Activated T-cell treated with anti-CD3 and anti-CD28 coated beads, Interleukin-2, amount 50 U/mL, for 4 hours (primary cell): ENCODE measurements around the gene HDAC4. TPM values are rescaled to one million over a fixed set of nuclear protein-coding genes. Genes with fewer than 3 reads are reported as not detected.

Source experiments
- ATAC-seq, 2 donors: fragments of 200-7000 bp; cut with Tn5 transposase; one replicate each; pipeline ENCODE4 v1.10.0; 2021
- DNase-seq: peaks from one replicate; pipeline ENCODE4 v3.0.0-alpha.2; 2020
- H3K27me3 Mint-ChIP-seq: one replicate; pipeline ENCODE4 v1.8.0; 2021; ENCODE audit warnings: low read depth, mixed read lengths
- H3K36me3 Mint-ChIP-seq: one replicate; pipeline ENCODE4 v1.8.0; 2022; ENCODE audit warnings: mixed read lengths; ENCODE audit not compliant: insufficient read depth
- H3K4me1 Mint-ChIP-seq: one replicate; pipeline ENCODE4 v1.8.0; 2021; ENCODE audit warnings: low read depth, mixed read lengths
- H3K4me3 Mint-ChIP-seq: one replicate; pipeline ENCODE4 v1.8.0; 2021; ENCODE audit warnings: mild to moderate bottlenecking, moderate library complexity, mixed read lengths
- H3K9me3 Mint-ChIP-seq: one replicate; pipeline ENCODE4 v1.8.0; 2021; ENCODE audit warnings: mixed read lengths
- total RNA-seq, 3 donors: library from RNA; stranded (reverse); gene quantifications; one replicate each; pipeline ENCODE4 v1.2.1, GENCODE V29; 2021

The HDAC4 gene
- total RNA-seq, 3 donors from 2014 or later, result 30.4 to 34.1 (median 31.9) TPM

- no peaks in the 10 kb centered on the region for H3K27me3 Mint-ChIP-seq
- peaks cover 26% of the 10 kb centered on the region for H3K36me3 Mint-ChIP-seq
- no peaks in the 10 kb centered on the region for H3K4me1 Mint-ChIP-seq
- H3K4me3 Mint-ChIP-seq, result no peak overlapping the region
- DNase-seq (no peak), ATAC-seq (no peak)
- H3K9me3 Mint-ChIP-seq, result no peaks in the 10 kb centered on the region
Observed at GRCh38 chr2:239059854-239060253, 341.0 kb downstream of the HDAC4 start.

DNA sequence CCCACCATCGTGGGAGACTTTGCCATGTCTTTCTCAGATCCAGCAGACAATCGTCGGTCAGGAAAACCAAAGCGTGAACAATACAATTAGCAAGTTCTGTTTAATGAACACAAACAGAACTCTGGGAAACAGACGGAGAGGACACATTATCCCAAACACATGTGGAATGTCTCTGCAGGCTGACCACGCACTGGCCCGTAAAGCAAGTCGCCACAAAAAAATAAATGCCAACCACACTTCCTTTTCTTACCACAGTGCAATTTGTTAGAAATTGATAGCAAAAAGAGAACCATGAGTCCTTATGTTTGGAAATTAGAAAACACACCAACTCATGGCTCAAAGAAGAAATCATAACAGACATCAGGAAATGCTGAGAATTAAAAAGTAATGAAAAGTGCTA is 342.1 kb downstream of the HDAC4 start:
- DNase-seq (no peak), ATAC-seq (no peak)
- no peak overlapping the region for H3K4me3 Mint-ChIP-seq
- peaks cover 31% of the 10 kb centered on the region for H3K36me3 Mint-ChIP-seq
- H3K9me3 Mint-ChIP-seq, result no peaks in the 10 kb centered on the region
- no peaks in the 10 kb centered on the region for H3K4me1 Mint-ChIP-seq
- no peaks in the 10 kb centered on the region for H3K27me3 Mint-ChIP-seq

GRCh38 chr2:239057533-239057932 is 343.3 kb downstream of the HDAC4 start:
- Mint-ChIP-seq H3K9me3 (no peaks in the 10 kb centered on the region), H3K4me3 (no peak overlapping the region), H3K27me3 (no peaks in the 10 kb centered on the region), H3K36me3 (peaks cover 37% of the 10 kb centered on the region), H3K4me1 (no peaks in the 10 kb centered on the region)
- no peak for ATAC-seq
- DNase-seq, result no peak

DNA sequence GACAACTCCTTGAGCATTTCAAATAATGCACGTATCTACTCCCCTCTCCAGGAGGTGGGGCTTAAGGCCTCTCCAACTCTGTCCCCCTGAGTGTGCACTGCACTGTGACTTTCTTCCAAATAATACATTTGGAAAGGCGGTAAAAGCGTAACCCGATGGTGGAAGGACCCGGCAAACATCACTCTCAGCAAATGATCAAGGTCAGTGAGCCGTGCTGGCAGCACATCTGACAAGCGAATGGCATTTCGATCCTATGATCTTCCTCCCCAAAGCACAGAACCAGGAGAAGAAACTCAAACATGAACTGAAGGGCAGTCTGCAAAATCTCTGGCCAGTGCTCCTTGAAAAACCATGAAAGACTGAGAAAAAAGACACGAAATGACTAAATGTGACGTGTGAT is 344.2 kb downstream of the HDAC4 start:
- H3K9me3 Mint-ChIP-seq, result no peaks in the 10 kb centered on the region
- DNase-seq (no peak), ATAC-seq (no peak)
- no peaks in the 10 kb centered on the region for H3K4me1 Mint-ChIP-seq
- peaks cover 39% of the 10 kb centered on the region for H3K36me3 Mint-ChIP-seq
- no peaks in the 10 kb centered on the region for H3K27me3 Mint-ChIP-seq
- no peak overlapping the region for H3K4me3 Mint-ChIP-seq

DNA sequence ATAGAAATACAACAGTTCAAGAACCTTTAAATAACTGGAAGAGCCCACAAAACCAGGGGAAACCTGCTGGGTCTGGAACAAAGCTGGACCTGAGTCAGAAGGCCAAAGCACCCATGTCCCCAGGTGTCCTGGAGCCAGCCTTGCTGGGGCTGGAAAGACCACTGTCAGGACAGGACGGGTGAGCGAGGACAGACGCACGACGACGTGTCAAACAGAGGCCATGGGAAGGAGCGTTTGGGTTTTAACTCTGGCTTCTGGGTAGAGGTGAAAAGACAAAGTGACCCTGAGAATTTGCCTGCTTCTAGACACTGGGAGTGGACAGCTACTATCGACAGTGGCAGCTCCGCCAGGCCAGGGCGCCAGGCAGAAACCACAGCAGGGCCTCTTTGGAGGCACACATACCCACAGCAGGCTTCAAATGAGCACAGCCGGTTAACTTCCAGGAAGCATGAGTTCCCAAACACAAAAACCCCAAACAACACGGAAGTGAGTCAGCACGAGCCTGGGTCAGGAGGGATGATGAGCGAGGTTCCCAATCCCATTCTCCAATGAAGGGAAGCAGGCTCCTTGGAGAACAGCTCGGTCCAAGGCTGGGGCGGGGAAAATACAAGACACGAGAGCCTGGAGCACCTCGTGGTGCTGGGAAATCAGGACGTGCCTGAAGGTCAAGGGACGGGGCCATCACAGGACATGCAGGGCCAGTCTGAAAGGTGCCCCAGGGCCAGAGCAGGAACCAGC is 344.9 kb downstream of the HDAC4 start:
- Mint-ChIP-seq H3K4me1 (no peaks in the 10 kb centered on the region), H3K4me3 (no peak overlapping the region), H3K9me3 (no peaks in the 10 kb centered on the region), H3K27me3 (no peaks in the 10 kb centered on the region), H3K36me3 (peaks cover 35% of the 10 kb centered on the region)
- no peak for ATAC-seq
- no peak for DNase-seq

DNA sequence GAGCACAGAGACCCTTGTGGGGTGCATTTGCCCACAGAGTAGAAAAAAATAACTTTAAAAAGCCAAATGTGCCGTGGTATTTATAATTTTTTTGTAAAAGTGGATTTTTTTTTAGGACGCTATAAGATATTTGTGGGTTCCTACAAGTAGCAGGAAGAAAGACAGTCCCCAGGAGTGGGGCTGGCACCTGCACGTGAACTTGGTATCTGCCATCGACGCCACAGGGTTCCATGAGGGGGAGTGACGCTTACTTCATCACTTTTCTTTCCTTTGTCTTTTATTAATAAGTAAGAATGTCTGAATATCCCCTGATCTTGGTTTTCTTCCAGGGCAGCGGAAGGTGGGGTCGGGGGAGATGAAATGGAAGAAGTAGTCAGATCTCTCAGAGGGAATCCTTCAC is 345.9 kb downstream of the HDAC4 start:
- no peaks in the 10 kb centered on the region for H3K4me1 Mint-ChIP-seq

DNA sequence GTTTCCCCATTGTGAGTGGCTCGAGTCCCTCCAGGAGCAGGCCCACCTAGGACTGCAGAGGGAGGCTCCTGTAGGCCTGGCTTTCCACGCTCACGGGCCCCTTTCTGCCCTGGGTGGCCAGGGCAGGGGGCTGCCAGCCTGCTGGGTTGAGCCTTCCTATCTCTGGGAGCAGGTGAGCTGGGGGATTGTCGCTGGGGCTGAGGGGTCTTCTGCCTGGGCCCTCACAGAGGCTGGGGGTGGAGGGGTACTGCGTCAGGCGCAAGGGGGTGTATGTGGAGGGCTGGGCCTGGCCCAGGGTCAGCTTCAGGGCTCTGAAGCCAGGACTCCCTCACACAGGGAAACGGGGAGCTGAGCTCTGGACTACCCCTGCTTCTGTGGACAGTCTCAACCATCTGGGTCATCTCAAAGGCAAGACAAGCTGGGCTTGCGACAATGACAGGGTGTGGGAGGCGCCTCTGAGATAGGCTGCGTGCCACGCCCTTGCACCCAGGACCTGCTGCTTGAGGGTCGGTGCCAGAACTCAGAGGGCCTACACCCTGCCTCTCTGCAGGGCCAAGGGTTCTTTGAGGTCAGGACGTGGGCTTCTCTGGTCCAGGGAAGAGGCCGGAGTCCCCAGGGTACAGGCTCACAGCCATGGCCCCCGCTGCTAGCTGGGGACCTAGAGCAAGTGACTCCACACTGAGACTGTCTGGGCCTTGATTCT is 346.9 kb downstream of the HDAC4 start:
- peaks cover 32% of the 10 kb centered on the region for H3K36me3 Mint-ChIP-seq
- ATAC-seq (no peak), DNase-seq (no peak)
- no peaks in the 10 kb centered on the region for H3K27me3 Mint-ChIP-seq
- no peak overlapping the region for H3K4me3 Mint-ChIP-seq
- no peaks in the 10 kb centered on the region for H3K4me1 Mint-ChIP-seq
- H3K9me3 Mint-ChIP-seq, result no peaks in the 10 kb centered on the region

More for the DNA sequence above, 345.9 kb downstream of the HDAC4 start:
- H3K36me3 Mint-ChIP-seq, result peaks cover 31% of the 10 kb centered on the region
- ATAC-seq (no peak), DNase-seq (no peak)
- no peaks in the 10 kb centered on the region for H3K27me3 Mint-ChIP-seq
- no peak overlapping the region for H3K4me3 Mint-ChIP-seq
- no peaks in the 10 kb centered on the region for H3K9me3 Mint-ChIP-seq

GRCh38 chr2:239052798-239053665 is 347.8 kb downstream of the HDAC4 start:
- Mint-ChIP-seq H3K36me3 (peaks cover 32% of the 10 kb centered on the region), H3K9me3 (no peaks in the 10 kb centered on the region), H3K4me1 (no peaks in the 10 kb centered on the region), H3K27me3 (no peaks in the 10 kb centered on the region), H3K4me3 (no peak overlapping the region)
- ATAC-seq (no peak), DNase-seq (no peak)

DNA sequence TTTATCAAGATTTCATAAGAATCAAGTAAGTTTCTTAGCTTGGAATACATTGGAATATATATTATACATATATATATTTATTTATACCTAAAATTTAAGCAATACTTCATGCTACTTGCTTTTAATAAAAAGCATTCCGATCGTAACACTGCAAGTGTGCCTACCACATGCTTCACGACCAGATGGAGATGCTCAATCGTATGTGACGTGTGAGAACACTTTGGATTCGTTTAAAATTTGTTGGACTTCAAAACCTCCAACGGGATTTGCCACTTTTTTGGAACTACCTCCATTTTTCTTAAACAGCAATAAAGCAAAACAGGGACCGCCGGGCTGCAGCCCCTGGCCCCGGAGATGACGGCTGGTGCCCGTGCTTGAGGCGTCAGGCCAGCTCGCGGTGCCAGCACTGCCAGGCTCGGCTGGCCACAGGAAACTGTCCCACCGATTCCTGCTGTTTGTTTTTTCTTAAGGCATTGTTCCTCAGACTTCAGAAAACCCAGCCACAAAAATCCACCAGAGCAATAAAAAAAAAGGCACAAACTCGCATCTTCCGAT is 348.9 kb downstream of the HDAC4 start:
- Mint-ChIP-seq H3K9me3 (no peaks in the 10 kb centered on the region), H3K36me3 (peaks cover 32% of the 10 kb centered on the region), H3K4me1 (no peaks in the 10 kb centered on the region), H3K27me3 (no peaks in the 10 kb centered on the region), H3K4me3 (no peak overlapping the region)
- ATAC-seq (no peak), DNase-seq (no peak)

- H3K36me3 Mint-ChIP-seq, result peaks cover 26% of the 10 kb centered on the region
- no peaks in the 10 kb centered on the region for H3K4me1 Mint-ChIP-seq
- H3K4me3 Mint-ChIP-seq, result no peak overlapping the region
- no peak for DNase-seq
- ATAC-seq, result no peak
- no peaks in the 10 kb centered on the region for H3K27me3 Mint-ChIP-seq
- H3K9me3 Mint-ChIP-seq, result no peaks in the 10 kb centered on the region
Observed at GRCh38 chr2:239050252-239050649, 350.6 kb downstream of the HDAC4 start.

GRCh38 chr2:239049421-239050251 is 351.2 kb downstream of the HDAC4 start:
- no peak overlapping the region for H3K4me3 Mint-ChIP-seq
- ATAC-seq (no peak), DNase-seq (no peak)
- H3K36me3 Mint-ChIP-seq, result peaks cover 22% of the 10 kb centered on the region
- H3K9me3 Mint-ChIP-seq, result no peaks in the 10 kb centered on the region
- H3K4me1 Mint-ChIP-seq, result no peaks in the 10 kb centered on the region
- H3K27me3 Mint-ChIP-seq, result no peaks in the 10 kb centered on the region

DNA sequence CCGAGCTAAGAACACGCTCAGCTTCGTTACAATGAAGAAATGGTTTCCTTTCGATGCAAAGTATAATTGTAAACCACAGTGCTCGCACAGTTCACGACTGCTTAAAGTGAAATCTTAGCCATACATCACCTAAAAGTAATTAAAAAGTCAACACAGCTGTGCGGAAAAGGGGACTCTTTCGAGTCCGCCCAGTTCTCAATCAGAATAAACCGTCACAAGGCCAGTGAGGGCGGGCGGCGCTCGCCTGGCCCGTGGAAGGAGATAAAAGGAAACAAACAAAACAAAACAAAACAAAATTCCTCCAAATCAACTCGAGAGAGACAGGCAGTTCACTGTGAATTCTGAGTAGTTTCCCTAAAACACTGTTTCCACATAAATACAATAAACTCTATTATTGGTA is 352.1 kb downstream of the HDAC4 start:
- Mint-ChIP-seq H3K4me3 (no peak overlapping the region), H3K27me3 (no peaks in the 10 kb centered on the region), H3K4me1 (no peaks in the 10 kb centered on the region), H3K36me3 (peaks cover 17% of the 10 kb centered on the region), H3K9me3 (no peaks in the 10 kb centered on the region)
- DNase-seq (no peak), ATAC-seq (no peak)

GRCh38 chr2:239047861-239048260 is 353.0 kb downstream of the HDAC4 start:
- DNase-seq, result no peak
- Mint-ChIP-seq H3K9me3 (no peaks in the 10 kb centered on the region), H3K36me3 (peaks cover 14% of the 10 kb centered on the region), H3K4me3 (no peak overlapping the region), H3K4me1 (no peaks in the 10 kb centered on the region), H3K27me3 (no peaks in the 10 kb centered on the region)
- no peak for ATAC-seq

- no peak overlapping the region for H3K4me3 Mint-ChIP-seq
- H3K27me3 Mint-ChIP-seq, result no peaks in the 10 kb centered on the region
- H3K9me3 Mint-ChIP-seq, result no peaks in the 10 kb centered on the region
- H3K4me1 Mint-ChIP-seq, result no peaks in the 10 kb centered on the region
- ATAC-seq (no peak), DNase-seq (no peak)
- H3K36me3 Mint-ChIP-seq, result peaks cover 10% of the 10 kb centered on the region
Observed at GRCh38 chr2:239047420-239047819, 353.4 kb downstream of the HDAC4 start.
